IPS DF 4.7 (cell line): ENCODE data around the gene RYR1.
A peak's percentile ranks its signal among the peaks of the same experiment; 100 is the strongest.
"Not testable (repeated sequence)": the region's sequence is repeated elsewhere in the genome, so short reads cannot be mapped to it uniquely, and the experiment has no call there.

Experiments used
- DNase-seq: peaks from one replicate; pipeline ENCODE4 v3.0.0-alpha.2; 2013; ENCODE audit warnings: low spot score; ENCODE audit errors: extremely low read depth

RYR1 gene

GRCh38 chr19:38602856-38603255 is 169.4 kb downstream of the RYR1 start:
- DNase-seq, result not testable (repeated sequence)

DNA sequence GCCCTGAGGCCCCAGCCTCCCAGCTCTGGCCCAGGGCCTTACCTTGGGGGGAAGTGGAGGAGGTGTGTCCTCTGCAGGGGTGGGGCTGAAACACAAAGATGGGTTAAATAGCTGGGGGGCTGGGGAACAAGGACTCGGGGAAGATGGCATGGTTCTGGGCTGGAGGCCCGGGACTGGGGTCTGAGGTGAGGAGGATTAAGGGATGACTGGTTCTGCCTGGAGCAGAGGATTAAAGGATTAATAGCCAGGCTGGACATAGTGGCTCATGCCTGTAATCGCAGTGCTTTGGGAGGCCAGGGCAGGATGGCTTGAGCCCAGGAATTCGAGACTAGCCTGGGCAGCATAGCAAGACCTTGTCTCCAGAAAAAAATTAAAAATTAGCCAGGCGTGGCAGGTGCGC is 172.6 kb downstream of the RYR1 start:
- no peak for DNase-seq

GRCh38 chr19:38614289-38614688 is 180.8 kb downstream of the RYR1 start:
- no peak for DNase-seq

DNA sequence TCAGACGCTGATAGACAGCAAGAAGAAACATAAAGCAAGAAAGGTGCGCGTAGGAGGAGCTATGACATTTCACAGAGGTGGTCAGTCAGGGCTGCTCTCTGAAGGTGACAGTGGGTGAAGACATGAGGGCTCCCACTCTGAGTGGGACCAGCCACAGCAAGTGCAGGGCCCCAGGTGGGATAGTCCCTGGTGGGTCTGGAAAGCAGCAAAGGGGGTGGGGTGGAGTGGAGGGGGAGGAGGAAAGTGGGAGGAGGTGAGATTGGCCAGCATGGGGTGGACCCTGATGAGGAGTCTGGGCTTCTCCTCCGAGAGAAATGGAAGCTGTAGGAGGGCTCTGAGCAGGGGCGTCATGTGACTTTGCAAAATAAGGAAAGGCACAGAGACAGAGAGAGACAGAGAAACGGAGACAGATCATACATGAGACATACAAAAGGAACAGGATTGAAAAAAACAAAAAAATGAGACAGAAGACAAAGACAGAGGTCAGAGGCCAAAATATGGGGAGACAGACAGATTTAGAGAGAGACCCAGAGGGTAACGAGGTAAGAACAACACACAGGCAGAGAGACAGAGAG is 181.6 kb downstream of the RYR1 start:
- DNase-seq, result no peak

- DNase-seq, result no peak
These were observed 182.8 kb downstream of the RYR1 start for GRCh38 chr19:38616265-38616664.

- no peak for DNase-seq
These were observed 183.8 kb downstream of the RYR1 start for GRCh38 chr19:38617283-38617763.

- DNase-seq, result no peak
These were observed 184.5 kb downstream of the RYR1 start, which contains the start of gene MAP4K1 for GRCh38 chr19:38617764-38618589. Gene MAP4K1 (minus strand): TSS chr19:38617953. CDS start chr19:38617895, 58 bp downstream.

GRCh38 chr19:38618590-38619360 is 185.3 kb downstream of the RYR1 start, which contains the start of gene EIF3K:
Gene EIF3K (plus strand): TSS chr19:38619188. CDS start chr19:38619269, 81 bp downstream.
- DNase-seq, result peak; percentile 92

DNA sequence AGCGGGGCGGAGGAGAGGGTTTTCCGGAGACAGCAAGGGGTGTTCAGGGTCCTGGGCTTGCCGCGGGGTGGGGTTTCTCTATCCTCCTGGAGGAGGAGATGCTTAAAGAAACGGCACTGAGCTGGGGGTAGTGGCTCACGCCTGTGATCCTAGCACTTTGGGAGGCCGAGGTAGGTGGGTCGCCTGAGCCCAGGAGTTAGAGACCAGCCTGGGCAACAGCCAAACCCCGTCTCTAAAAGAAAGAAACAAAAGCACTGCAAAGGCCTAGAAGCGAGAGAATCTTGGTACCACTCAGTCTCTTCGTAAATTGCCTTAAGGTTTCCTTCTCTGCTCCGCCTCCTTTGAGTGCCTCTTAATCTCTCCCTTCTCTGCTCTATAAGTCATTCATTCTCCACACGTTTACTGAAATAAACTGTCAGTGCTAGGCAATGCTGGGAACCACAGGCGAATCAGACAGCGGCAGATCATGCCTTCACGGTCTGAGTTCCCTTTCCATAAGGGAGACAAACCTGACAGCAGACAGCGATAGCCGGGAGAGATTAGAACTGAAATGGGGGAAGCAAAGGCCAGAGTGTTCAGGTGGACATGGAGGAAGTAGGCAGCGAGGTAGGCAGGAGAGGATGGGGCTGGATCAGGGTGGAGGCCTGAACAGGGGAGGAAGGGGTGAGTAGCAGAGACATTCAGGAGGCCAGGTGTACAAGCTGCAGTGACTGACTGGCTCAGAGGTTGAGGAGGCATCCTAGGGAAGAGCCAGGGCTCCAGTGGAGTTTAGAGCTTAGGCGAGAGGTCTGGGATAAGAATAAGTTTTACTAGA is 186.1 kb downstream of the RYR1 start:
- no peak for DNase-seq

- DNase-seq, result no peak
These were observed 191.3 kb downstream of the RYR1 start for GRCh38 chr19:38624822-38625221.

DNA sequence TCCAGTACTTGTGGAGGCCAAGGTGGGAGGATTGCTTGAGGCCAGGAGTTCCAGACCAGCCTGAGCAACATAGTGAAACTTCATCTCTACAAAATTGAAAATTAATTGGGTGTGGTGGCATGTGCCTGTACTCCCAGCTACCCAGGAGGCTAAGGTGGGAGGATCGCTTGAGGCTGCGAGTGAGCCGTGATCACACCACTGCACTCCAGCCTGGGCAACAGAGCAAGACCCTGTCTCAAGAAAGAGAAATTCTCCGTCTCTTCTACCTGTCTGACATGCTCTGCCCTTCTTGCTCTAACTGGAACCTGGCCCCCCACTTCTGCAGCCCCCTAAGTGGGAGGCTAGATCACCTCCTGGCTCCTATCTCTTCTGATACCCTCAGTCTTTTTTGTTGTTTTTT is 192.9 kb downstream of the RYR1 start:
- no peak for DNase-seq

DNA sequence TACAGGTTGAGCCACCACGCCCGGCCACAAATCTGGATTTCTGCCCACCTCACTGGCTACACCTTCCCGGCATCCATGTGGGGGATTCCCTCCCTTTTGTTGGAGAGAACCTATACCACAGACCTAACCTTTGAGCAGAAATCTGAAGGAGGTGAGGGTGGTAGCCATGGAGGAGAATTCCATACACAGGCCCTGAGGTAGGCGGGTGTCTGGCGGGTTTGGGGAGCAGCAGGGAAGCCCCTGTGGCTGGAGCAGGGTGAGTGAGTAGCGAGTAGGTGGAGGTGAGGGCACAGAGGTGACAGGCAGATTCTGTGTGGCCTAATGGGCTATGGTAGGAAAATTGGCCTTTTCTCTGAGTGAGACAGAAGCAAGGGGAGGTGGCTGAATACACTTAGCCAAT is 196.1 kb downstream of the RYR1 start:
- DNase-seq, result no peak

DNA sequence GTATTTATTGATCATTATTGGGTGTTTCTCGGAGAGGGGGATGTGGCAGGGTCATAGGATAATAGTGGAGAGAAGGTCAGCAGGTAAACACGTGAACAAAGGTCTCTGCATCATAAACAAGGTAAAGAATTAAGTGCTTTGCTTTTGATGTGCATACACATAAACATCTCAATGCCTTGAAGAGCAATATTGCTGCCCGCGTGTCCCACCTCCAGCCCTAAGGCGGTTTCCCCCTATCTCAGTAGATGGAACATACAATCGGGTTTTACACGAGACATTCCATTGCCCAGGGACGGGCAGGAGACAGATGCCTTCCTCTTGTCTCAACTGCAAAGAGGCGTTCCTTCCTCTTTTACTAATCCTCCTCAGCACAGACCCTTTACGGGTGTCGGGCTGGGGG is 197.8 kb downstream of the RYR1 start:
- not testable (repeated sequence) for DNase-seq

- DNase-seq, result not testable (repeated sequence)
These were observed 198.5 kb downstream of the RYR1 start for GRCh38 chr19:38631811-38632475.

DNA sequence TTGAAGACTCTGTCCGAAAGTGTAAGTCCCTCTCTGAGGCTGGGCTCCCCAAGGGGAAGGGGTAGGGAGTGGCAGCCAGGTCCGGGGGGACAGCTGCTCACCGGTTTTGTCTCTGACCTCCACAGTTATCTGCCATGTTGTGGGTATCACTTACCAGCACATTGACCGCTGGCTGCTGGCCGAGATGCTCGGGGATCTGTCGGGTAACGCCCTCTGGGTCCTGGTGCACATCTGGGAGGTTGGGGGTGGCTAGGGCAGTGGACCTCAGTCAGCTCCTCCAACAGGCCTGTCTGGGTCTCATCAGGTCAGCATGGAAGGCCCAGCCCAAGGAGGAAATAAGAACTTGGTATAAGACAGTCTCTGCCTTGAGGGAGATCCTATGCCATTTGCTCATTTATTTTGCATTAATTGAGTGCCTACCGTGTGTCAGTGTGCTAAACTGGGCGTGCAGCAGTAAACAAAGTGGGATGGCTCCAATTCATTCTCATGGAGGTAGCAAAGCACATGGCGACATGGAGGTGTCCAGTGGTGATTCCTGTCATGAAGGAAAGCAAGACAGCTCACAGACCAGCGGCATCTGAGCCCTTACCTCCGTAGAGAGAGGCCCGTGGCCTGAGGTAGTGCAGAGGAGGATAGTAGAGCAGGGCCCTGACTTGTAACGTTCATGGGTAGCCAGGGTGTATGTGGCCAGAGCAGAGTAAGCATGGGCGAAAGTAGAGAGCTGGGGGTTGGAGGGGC is 199.2 kb downstream of the RYR1 start:
- no peak for DNase-seq

GRCh38 chr19:38634757-38635482 is 201.4 kb downstream of the RYR1 start:
- no peak for DNase-seq

- DNase-seq, result no peak
These were observed 202.2 kb downstream of the RYR1 start for GRCh38 chr19:38635483-38636399.
